Hepatocyte (in vitro differentiated cells): ENCODE results near the gene ATP23. TPM values are rescaled to one million over a fixed set of nuclear protein-coding genes. Genes with fewer than 3 reads are reported as not detected.

Experiments used
- DNase-seq: peaks from one replicate; pipeline ENCODE4 v3.0.0-alpha.2; 2016; ENCODE audit warnings: low spot score
- H2AFZ ChIP-seq: fragments of 200-600 bp; sonication (generic); 2 replicates; pipeline ENCODE4 v1.6.0; 2016; ENCODE audit warnings: antibody characterized with exemption, mild to moderate bottlenecking
- H3K27ac ChIP-seq: fragments of 200-600 bp; sonication (generic); 2 replicates; pipeline ENCODE4 v1.5.1; 2016; ENCODE audit warnings: mild to moderate bottlenecking
- H3K27me3 ChIP-seq: fragments of 200-600 bp; sonication (generic); 2 replicates; pipeline ENCODE4 v1.6.1; 2016
- H3K36me3 ChIP-seq: fragments of 200-600 bp; sonication (generic); replicated peaks from 2 replicates; pipeline ENCODE4 v1.5.1; 2016; ENCODE audit warnings: low read depth; ENCODE audit not compliant: insufficient read depth
- H3K4me1 ChIP-seq: fragments of 200-600 bp; sonication (generic); 2 replicates; pipeline ENCODE4 v1.5.1; 2016; ENCODE audit warnings: mild to moderate bottlenecking, moderate library complexity; ENCODE audit not compliant: insufficient read depth
- H3K4me2 ChIP-seq: fragments of 200-600 bp; sonication (generic); 2 replicates; pipeline ENCODE4 v1.6.0; 2016
- H3K4me3 ChIP-seq: fragments of 200-600 bp; sonication (generic); 2 replicates; pipeline ENCODE4 v1.5.1; 2016; ENCODE audit warnings: mild to moderate bottlenecking
- H3K79me2 ChIP-seq: fragments of 200-600 bp; sonication (generic); 2 replicates; pipeline ENCODE4 v1.6.0; 2017; ENCODE audit warnings: mild to moderate bottlenecking
- H3K9me2 ChIP-seq: fragments of 200-600 bp; sonication (generic); replicated peaks from 2 replicates; pipeline ENCODE4 v1.6.0; 2017; ENCODE audit warnings: mild to moderate bottlenecking; ENCODE audit not compliant: insufficient read depth
- H3K9me3 ChIP-seq: fragments of 200-600 bp; sonication (generic); 2 replicates; pipeline ENCODE4 v1.5.1; 2016; ENCODE audit warnings: low read depth, mild to moderate bottlenecking
- H4K20me1 ChIP-seq: fragments of 200-600 bp; sonication (generic); 2 replicates; pipeline ENCODE4 v1.6.0; 2016; ENCODE audit warnings: mild to moderate bottlenecking; ENCODE audit not compliant: insufficient read depth, poor library complexity, severe bottlenecking
- CTCF ChIP-seq: fragments of 200-600 bp; sonication (generic); IDR thresholded peaks from 2 replicates; pipeline ENCODE4 v1.5.1; 2016; ENCODE audit warnings: antibody characterized with exemption, mild to moderate bottlenecking; ENCODE audit not compliant: poor library complexity
- EZH2 ChIP-seq: fragments of 200-600 bp; sonication (generic); IDR thresholded peaks from 2 replicates; pipeline ENCODE4 v1.6.1; 2016; ENCODE audit warnings: antibody characterized with exemption, mild to moderate bottlenecking, borderline replicate concordance
- EZH2phosphoT487 ChIP-seq: fragments of 200-600 bp; sonication (generic); IDR thresholded peaks from one replicate; pipeline ENCODE4 v1.6.1; 2018; ENCODE audit warnings: antibody characterized with exemption, mild to moderate bottlenecking, low read depth, moderate library complexity; ENCODE audit not compliant: unreplicated experiment, severe bottlenecking
- WGBS: methylation state at CpG from one replicate; pipeline ENCODE4 v1.1.6; 2016; ENCODE audit warnings: low lambda C conversion rate; ENCODE audit errors: missing lambda C conversion rate; 5-methylcytosine and 5-hydroxymethylcytosine counted together
- polyA plus RNA-seq: library from polyadenylated mRNA; unstranded; fragments of >200 nt; fragmentation: Nextera tagmentation; extraction: Ambion mirVana; gene quantifications from 2 replicates; pipeline ENCODE4 v1.2.1, GENCODE V29; 2016
- total RNA-seq: library from RNA; depleted of rRNA; stranded (reverse); fragments of >200 nt; gene quantifications from 2 replicates; pipeline ENCODE4 v1.2.3, GENCODE V29; 2014

ATP23 gene
- total and polyA plus RNA-seq, 2 experiments from 2014 or later, result 6.3 to 13.7 TPM

- no peaks in the 10 kb centered on the region for H3K9me3 ChIP-seq
- DNase-seq, result no peak
- no peaks in the 10 kb centered on the region for H3K36me3 ChIP-seq
- no peaks in the 10 kb centered on the region for H3K27me3 ChIP-seq
- H3K9me2 ChIP-seq, result no peaks in the 10 kb centered on the region
- H3K4me3 ChIP-seq, result no peak overlapping the region
- H3K27ac ChIP-seq, result no peak overlapping the region
- no peaks in the 10 kb centered on the region for H3K4me1 ChIP-seq
- TF ChIP-seq EZH2 (no peak), CTCF (no peak), EZH2phosphoT487 (no peak)
- no peak overlapping the region for H2AFZ ChIP-seq
- no peak overlapping the region for H3K4me2 ChIP-seq
- 67% methylated on average over 7 of the region's 7 CpGs for WGBS
- H4K20me1 ChIP-seq, result no peaks in the 10 kb centered on the region
- no peaks in the 10 kb centered on the region for H3K79me2 ChIP-seq
Measured at GRCh38 chr12:57905812-57906475, 35.4 kb upstream of the ATP23 start.

GRCh38 chr12:57906821-57907220 is 34.5 kb upstream of the ATP23 start:
- WGBS, result 71% methylated on average over 4 of the region's 4 CpGs
- Histone ChIP-seq H3K4me3 (no peak overlapping the region), H3K27ac (no peak overlapping the region), H3K27me3 (no peaks in the 10 kb centered on the region), H3K4me1 (no peaks in the 10 kb centered on the region), H4K20me1 (no peaks in the 10 kb centered on the region), H3K9me2 (no peaks in the 10 kb centered on the region), H2AFZ (no peak overlapping the region), H3K4me2 (no peak overlapping the region), H3K9me3 (no peaks in the 10 kb centered on the region), H3K36me3 (no peaks in the 10 kb centered on the region), H3K79me2 (no peaks in the 10 kb centered on the region)
- no peak for DNase-seq
- no peak for TF ChIP-seq EZH2phosphoT487
- TF ChIP-seq CTCF, result no peak
- TF ChIP-seq EZH2, result no peak

DNA sequence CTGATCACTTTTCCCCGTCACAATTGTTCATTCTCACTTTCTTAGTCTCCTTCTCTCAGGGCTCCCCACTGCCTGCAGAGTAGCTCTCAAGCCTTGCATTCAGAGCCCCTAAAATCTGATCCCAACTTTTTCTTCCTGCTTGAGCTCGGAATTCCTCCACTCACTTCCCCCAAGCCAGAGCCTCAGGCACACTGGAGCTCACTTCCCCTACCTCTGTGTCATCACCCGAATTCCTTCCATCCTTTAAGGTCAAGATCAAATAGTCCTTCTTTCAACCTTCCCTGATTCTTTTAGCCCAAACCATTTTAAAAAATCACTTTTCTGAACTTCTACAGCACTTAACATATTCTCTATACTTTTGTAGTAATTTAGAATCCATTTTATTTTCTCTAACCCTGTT is 34.1 kb upstream of the ATP23 start:
- no peak overlapping the region for H3K4me2 ChIP-seq
- H2AFZ ChIP-seq, result no peak overlapping the region
- H4K20me1 ChIP-seq, result no peaks in the 10 kb centered on the region
- H3K4me3 ChIP-seq, result no peak overlapping the region
- no peak overlapping the region for H3K27ac ChIP-seq
- no peaks in the 10 kb centered on the region for H3K36me3 ChIP-seq
- no peaks in the 10 kb centered on the region for H3K4me1 ChIP-seq
- no peaks in the 10 kb centered on the region for H3K9me3 ChIP-seq
- H3K27me3 ChIP-seq, result no peaks in the 10 kb centered on the region
- 62% methylated on average over 3 of the region's 3 CpGs for WGBS
- H3K9me2 ChIP-seq, result no peaks in the 10 kb centered on the region
- no peak for DNase-seq
- TF ChIP-seq EZH2, result no peak
- no peak for TF ChIP-seq EZH2phosphoT487
- TF ChIP-seq CTCF, result no peak
- H3K79me2 ChIP-seq, result no peaks in the 10 kb centered on the region
